ENCODE data around the gene PTN.
"Not testable (repeated sequence)": the region's sequence is repeated elsewhere in the genome, so short reads cannot be mapped to it uniquely, and the experiment has no call there.

PTN gene

DNA sequence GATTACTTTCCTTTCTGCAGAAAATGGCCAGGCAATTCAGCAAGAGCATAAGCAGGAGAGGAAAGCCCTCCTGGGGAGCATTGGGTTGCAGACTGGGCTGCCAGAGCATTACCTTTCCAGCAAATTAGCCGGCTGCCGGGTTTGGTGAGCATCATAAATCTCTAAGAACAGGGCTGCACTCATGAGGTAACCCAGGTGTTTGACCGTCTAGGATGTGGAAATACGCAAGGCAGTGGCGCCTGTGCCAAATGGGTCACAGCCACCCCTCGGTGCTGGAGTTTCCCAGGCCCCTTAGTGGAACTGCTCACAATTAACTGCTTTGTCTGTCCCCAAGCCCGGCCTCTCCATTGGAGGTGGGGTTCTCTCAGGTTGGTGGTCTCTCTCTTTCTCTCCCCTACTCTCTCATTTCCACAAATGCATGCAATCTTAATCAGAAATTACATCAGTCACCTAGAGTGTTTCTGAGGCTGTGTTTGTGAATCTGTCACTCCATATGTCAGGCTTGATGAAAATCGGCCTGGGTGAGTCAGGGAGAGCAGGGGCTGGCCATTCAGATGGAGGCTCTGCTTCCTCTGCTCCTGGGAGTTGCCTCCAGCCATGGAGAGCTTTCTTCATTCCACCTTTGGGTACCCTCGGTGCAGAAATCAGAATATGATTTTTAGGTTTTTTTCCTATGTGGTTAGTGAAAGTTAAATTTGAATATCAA is 26.7 kb downstream of the PTN start:
- no peak for FAIRE-seq

- no peak for FAIRE-seq
These were observed 30.3 kb downstream of the PTN start for GRCh38 chr7:137313201-137313600.

DNA sequence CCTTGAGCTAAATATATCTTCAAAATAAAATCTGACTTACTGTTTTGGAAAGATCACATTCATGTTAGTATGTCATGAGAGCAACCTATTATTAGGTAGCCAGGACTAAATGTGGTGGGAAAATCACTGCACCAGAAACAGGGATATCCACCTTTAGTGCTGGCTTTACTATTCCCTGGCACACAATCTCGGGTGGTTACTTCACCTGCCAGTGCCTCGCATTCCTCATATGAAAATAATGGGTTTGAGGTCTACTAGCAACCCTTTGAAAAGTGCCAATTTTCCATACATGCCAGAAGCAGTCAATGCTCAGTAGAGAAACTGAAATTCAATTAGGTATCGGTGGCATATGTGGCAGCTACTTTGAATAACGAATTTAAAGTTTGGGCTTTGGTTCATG is 36.8 kb downstream of the PTN start:
- no peak for FAIRE-seq

GRCh38 chr7:137305901-137306621 is 37.5 kb downstream of the PTN start:
- no peak for FAIRE-seq

DNA sequence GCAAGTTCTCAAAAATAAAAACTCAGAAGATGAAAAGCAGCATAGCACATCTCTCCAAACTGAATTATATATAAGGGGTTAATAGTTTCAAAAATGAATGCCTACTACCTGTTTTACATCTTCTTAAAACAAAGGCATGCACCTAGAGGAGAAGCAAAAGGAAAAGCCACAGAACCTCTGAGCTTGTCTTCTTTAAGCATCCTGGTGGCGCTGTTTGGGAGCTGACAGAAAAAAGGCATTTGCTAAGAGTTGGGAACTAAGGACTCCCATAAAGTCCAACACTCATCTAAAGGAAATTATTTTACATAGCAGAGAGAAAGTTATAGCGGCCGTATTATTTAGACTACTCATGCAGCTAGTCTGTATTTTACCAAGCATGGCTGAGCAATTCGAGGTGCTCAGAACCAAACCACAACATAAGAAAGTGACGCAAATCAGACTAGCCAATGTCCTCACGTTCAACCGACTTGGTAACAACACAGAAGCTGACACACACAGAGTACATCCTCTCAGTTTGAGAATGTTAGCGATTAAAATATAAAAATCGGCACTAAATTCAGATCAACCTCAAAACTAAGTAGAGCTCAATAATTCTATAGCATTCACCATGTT is 38.8 kb downstream of the PTN start:
- FAIRE-seq = no peak

DNA sequence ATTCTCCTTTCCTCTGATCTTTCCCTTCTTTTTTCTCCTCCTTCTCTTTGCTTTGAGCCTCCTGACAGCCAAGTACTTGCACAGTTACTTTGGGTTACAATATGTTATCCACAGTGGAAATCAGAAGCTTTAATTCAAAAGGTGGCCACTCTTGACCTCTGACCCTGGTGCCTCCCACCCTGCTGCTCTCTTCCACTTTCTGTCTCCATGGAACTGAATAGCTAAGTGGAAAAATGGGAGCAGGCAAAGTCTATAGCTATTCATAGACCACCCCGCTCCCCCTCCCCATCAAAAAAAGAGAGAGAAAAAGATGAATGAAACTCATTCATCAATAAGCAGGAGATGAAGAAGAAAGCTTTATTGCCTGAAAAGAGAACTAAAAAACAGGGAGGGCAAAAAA is 39.4 kb downstream of the PTN start:
- FAIRE-seq = no peak

- FAIRE-seq = no peak
These were observed 41.5 kb downstream of the PTN start for GRCh38 chr7:137302081-137302480.

DNA sequence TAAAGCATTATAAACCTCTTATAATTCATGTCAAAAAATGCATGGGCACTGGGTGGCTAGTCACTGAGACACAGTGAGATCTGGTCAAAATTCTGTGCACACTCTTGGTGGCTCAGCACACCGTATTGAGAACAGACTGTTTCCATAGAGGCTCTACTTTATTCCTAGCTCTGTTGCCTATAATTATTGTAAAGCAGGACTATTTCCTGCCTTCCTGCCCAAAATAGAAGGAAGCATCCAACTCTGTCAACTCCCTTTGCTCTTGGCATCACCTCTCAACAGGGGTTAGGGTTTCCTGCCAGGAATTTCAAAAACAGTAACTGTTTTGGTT is 45.1 kb downstream of the PTN start:
- FAIRE-seq = no peak

DNA sequence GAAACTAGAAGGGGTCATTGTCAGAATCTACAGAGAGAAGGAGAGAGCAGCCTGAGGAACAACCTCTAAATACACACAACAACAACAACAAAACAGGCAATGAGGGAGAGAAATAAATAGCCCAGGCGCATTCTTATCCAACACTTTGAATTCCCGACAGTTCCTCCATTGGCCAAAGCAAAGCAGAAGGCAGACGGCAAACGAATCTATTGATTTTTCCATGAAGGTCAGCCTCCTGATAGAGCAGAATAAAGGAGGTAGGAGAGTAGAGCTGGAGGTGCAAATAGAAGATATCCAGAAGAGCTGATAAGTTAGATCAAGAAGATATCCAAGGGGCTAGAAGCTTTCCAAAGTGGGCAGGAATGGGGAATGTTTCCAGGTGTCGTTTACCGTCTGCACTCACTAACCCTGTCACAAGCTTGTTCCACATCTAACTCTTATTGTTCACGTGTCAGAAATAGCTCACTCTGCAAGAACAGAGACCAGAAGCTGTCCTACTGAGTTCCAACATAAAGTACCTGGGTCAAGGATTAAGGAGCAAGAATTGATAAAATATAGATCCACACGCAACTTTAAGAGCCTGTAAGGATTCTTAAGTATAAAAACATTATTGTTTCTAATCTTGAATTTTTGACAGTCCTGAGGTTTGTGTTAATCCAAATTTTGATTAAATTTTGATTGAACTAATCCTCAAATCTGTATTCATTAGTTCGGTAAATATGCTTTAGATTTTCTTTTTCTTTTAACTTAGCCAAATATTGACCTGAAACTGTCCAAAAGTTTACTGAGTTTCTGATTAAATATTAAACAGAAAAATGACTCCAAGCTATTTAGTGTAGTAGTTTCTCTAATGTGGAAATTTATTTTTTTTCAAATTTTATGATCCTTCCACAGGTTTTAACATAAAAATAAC is 45.7 kb downstream of the PTN start:
- no peak for FAIRE-seq

GRCh38 chr7:137296576-137296975 is 47.0 kb downstream of the PTN start:
- FAIRE-seq = no peak

DNA sequence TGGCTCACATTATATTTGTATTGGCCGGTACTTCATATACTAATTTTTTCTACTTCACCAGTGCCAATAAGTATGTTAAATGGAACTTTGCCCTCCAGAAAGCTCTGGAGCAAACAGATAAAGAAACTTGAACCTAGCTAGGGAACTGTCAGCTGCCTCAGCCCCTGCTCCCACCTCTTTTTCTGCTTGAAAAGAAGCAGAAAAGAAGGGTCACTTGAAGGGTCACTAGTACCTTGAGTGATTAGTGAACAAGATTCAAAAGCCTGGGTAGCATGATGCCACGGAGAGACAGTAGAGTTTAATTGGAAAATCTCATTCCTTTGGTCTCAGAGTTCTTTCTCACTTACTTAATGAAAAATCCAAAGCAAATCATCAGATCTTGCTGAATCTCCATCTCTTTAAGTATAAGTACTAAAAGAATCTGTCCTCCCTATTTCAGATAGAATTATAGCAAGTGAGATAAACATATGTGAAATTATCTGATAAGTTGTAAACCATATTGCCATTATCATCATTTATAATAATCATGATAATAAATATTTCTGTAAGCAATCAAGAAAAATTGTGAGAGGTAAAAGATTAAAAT is 47.7 kb downstream of the PTN start:
- no peak for FAIRE-seq

DNA sequence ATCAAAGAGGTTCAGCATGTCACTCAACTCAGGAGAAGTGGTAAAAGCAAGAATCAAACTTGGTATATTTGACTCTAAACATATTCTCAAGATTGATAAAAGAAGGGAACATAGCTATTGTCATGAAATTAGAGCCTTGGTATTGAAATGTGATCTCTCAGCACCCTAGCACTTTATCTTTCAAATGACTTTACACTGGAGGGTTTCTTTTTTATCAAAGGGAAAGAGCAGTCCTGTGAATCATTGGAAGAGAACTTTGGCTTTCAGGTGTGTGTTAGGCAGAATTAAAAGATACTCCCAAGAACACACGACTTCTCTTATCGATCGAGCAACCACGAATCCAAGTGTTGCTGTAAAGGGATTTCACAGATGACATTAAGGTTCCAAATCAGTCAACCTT is 54.4 kb downstream of the PTN start:
- no peak for FAIRE-seq

DNA sequence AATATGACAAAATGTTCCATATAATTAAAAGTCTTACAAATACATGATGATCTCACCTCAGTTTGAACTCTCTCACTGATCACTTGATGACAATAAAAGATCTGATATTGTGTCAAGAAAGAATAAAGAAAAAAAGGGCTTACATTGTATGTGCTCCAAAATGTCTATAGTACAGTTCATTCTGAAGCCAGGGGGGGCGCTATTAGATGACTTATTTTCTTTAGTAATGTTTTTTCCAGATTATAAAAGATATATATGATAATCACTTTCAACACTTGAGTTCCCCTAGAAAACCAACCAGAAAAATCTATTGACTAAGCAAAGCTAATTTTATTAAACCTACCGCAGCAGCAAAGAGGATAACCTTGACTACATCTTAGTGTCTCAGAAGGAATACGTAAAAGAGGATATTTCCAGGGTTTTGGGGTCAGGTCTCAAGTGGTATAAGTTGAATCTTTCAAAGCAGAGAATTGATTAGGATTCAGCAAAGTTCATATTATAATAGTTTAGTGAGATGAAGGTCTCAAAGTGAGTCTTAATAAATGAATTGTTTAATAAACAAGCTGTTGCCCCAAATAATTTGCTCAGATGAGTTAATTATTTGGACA is 55.8 kb downstream of the PTN start:
- no peak for FAIRE-seq

- FAIRE-seq = no peak
These were observed 60.4 kb downstream of the PTN start for GRCh38 chr7:137283153-137283552.

- no peak for FAIRE-seq
These were observed 61.5 kb downstream of the PTN start for GRCh38 chr7:137282043-137282442.

DNA sequence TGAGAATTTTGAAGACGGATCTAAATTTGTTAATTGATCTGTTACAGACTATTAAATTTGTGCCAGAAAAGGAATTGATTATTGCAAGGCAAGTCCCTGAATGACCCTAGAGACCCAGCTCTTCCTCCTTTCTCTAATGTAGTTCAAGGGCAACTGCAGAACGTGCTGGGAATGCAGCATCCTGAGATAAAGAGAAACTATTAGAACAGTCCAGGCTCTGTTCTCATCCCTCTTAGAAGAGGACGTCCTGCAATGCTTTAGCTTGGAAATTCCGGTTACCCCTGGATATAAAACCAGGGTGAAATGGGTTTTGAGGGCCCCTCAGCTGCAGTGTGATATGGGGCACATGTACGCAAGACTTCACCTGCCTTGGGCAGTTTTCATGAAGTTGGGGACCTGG is 67.3 kb downstream of the PTN start:
- no peak for FAIRE-seq

DNA sequence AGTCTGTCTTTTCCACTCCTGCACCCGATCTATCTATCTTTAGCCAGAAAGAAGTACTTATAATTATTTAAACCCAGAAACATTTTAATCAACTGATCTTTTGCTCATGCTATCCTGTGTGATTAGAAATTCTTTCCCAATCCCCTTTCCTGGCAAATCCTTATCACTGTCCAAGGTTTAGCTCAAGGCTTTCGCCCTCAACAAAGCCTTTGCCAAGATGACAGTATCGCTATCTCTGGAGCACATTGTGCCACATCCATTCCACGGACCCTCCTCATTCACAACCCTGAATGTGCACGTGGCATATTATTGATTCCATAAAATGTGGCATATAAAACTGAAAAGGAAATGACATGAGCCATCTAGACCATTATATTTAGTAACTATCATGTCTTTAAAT is 71.3 kb downstream of the PTN start:
- FAIRE-seq = no peak

- no peak for FAIRE-seq
These were observed 74.3 kb downstream of the PTN start for GRCh38 chr7:137269240-137269639.

DNA sequence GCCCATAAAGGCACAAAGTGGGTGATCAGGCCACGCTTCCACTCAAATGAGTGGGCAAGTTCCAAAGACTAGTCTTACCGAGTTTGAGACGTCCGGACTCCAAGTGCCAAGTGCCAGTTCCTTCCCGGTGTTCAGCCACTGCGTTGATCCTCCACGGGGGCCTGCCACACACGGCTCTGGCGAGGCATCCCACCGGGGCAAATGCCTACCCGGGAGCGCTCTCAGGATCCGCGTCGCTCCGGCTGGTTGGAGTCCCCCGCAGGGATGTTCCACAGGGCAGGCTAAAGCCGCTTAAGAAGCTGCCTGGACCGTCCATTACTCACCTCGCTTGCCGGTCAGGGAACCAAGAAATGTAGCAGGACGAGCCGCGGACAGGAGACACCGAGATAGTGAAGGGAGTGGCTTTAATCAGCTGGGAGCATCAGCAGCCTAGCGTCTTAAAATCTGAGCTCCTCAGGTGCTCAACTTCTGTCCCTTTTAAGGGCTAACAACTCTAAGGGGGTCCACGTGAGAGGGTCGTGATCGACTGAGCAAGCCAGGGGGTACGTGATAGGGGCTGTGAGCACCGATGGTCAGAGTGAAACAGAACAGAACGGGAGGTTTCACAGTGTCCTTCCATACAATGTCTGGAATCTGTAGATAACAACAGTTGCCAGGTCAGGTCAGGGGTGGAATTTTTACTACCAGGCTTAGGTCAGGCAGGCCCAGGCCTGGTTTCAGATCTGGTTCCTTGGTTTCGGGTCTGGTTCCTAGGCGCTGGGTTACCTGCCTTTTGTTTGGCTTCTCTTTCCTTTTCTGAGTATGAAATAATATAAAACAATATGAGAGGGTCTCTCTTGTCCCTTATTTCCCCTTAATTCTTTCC is 75.3 kb downstream of the PTN start:
- not testable (repeated sequence) for FAIRE-seq

DNA sequence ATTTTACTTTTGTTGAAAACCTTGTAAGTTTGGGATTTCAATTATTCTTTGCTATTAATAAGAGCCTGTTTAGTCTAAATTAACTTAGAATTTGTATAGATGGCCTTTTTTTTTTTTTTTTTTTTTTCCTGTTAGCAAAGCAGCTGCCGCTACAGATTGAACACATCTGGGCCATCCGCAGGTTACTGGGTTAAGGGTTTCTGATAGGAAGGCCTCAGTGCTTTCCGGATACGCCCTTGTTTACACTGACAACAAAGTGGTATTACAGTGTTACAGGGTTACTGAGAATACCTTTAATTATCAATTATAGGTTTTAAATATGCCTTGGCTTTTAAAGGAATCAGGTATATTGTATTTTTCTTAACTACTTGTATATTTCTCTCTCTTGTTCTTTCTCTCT is 76.8 kb downstream of the PTN start:
- FAIRE-seq = no peak

DNA sequence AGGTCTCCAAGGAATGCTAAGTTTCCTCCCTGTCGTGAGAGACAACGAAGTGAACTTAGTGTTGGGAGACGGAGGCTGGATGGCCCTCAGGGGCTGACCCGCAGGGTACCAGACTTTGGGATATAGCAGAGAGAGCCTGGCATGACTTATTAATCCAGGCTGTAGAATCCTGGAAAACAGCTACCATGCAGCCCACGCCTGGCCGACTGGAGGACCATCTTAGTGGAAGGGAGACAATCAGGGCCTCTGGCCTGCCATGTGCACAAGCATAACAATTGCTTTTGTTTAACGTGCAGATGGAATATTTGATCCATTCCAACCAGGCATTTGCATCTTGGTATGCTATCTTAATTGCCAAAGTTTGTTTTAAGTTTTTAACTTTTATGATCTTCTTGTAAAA is 78.1 kb downstream of the PTN start:
- not testable (repeated sequence) for FAIRE-seq

Data from colon (tissue), 2 donors.